Activated CD4-positive, alpha-beta T cell treated with anti-CD3 and anti-CD28 coated beads for 1 hour (primary cell): Measurements from ENCODE around the gene RBMS2.

Experiments used
- DNase-seq: peaks from one replicate; pipeline ENCODE4 v3.0.0-alpha.2; 2020

The RBMS2 gene

GRCh38 chr12:56589783-56590182 is 68.2 kb downstream of the RBMS2 start:
- no peak for DNase-seq

- DNase-seq, result no peak
Measured at GRCh38 chr12:56590237-56590830, 68.7 kb downstream of the RBMS2 start.

- no peak for DNase-seq
Measured at GRCh38 chr12:56591126-56591525, 69.5 kb downstream of the RBMS2 start.

- DNase-seq, result no peak
Measured at GRCh38 chr12:56591961-56592360, 70.3 kb downstream of the RBMS2 start.

GRCh38 chr12:56593909-56594621 is 72.4 kb downstream of the RBMS2 start:
- peak; percentile 37 for DNase-seq

GRCh38 chr12:56596815-56597214 is 75.2 kb downstream of the RBMS2 start:
- DNase-seq, result no peak

GRCh38 chr12:56599041-56599440 is 77.4 kb downstream of the RBMS2 start:
- no peak for DNase-seq

GRCh38 chr12:56599797-56600196 is 78.2 kb downstream of the RBMS2 start:
- no peak for DNase-seq

- DNase-seq, result no peak
Measured at GRCh38 chr12:56600753-56601152, 79.1 kb downstream of the RBMS2 start.

GRCh38 chr12:56601503-56601902 is 79.9 kb downstream of the RBMS2 start:
- no peak for DNase-seq

GRCh38 chr12:56602239-56602638 is 80.6 kb downstream of the RBMS2 start:
- no peak for DNase-seq

GRCh38 chr12:56604355-56604754 is 82.7 kb downstream of the RBMS2 start:
- DNase-seq, result no peak

- DNase-seq, result no peak
Measured at GRCh38 chr12:56614627-56615026, 93.0 kb downstream of the RBMS2 start.

- DNase-seq, result no peak
Measured at GRCh38 chr12:56616244-56616643, 94.6 kb downstream of the RBMS2 start.

- DNase-seq, result no peak
Measured at GRCh38 chr12:56616925-56617324, 95.3 kb downstream of the RBMS2 start.

GRCh38 chr12:56622535-56622934 is 100.9 kb downstream of the RBMS2 start:
- no peak for DNase-seq

- no peak for DNase-seq
Measured at GRCh38 chr12:56626701-56627100, 105.1 kb downstream of the RBMS2 start.

- DNase-seq, result peak; percentile 44
Measured at GRCh38 chr12:56628671-56629458, 107.2 kb downstream of the RBMS2 start.

- no peak for DNase-seq
Measured at GRCh38 chr12:56629459-56630179, 108.0 kb downstream of the RBMS2 start.

- peak; percentile 75 for DNase-seq
Measured at GRCh38 chr12:56630180-56630632, 108.6 kb downstream of the RBMS2 start, which contains the start of gene BAZ2A. Gene BAZ2A (minus strand): TSS chr12:56630326. CDS start chr12:56617530, 12,796 bp downstream.

GRCh38 chr12:56631790-56632700 is 110.4 kb downstream of the RBMS2 start:
- DNase-seq, result no peak
